ENCODE measurements around the gene PLCH2. TPM values are rescaled to one million over a fixed set of nuclear protein-coding genes. Genes with fewer than 3 reads are reported as not detected.

Gene PLCH2
- 1 to 10 TPM in 1 of 3 donors, under 1 TPM in 2; 0.58 to 1.3 (median 0.81) TPM for total RNA-seq

- DNase-seq = no peak
- no peaks in the 10 kb centered on the region for H3K9me3 Mint-ChIP-seq
- H3K4me1 Mint-ChIP-seq (ENCODE audit: low read depth) = no peaks in the 10 kb centered on the region
- ATAC-seq = no peak
- no peaks in the 10 kb centered on the region for H3K27me3 Mint-ChIP-seq (ENCODE audit: low read depth)
- H3K36me3 Mint-ChIP-seq (ENCODE audit: insufficient read depth) = no peaks in the 10 kb centered on the region
- H3K4me3 Mint-ChIP-seq = no peak within 1 kb of the TSS
These were observed at the start of gene PLCH2 for GRCh38 chr1:2476061-2476999. PLCH2 (plus strand) TSS chr1:2476289; CDS start chr1:2476589, 300 bp downstream.

DNA sequence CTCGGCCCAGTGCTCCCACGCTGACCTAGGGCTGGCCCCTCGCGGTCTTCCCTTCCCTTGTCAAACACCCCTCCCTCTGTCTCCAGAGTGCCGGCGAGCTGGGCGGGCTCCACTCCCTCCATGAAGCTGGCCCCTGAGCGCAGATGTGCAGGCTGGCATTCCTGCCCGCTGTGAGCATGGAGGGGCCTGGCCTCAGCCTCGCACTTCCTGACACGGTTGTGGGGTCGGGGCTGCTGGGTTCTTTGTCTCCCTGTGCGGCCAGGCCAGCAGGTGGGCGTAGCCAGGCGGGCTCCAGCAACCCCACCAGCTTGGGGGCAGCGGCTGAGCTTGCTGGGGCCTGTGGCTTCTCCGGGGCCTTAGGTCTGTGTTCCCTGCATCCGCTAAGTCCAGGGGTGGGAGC, 49.5 kb upstream of the PLCH2 start:
- peaks cover 3% of the 10 kb centered on the region for H3K36me3 Mint-ChIP-seq (ENCODE audit: insufficient read depth)
- ATAC-seq = no peak
- H3K4me1 Mint-ChIP-seq (ENCODE audit: low read depth) = no peaks in the 10 kb centered on the region
- H3K4me3 Mint-ChIP-seq = no peak overlapping the region
- H3K27me3 Mint-ChIP-seq (ENCODE audit: low read depth) = no peaks in the 10 kb centered on the region
- no peak for DNase-seq
- H3K9me3 Mint-ChIP-seq = no peaks in the 10 kb centered on the region

DNA sequence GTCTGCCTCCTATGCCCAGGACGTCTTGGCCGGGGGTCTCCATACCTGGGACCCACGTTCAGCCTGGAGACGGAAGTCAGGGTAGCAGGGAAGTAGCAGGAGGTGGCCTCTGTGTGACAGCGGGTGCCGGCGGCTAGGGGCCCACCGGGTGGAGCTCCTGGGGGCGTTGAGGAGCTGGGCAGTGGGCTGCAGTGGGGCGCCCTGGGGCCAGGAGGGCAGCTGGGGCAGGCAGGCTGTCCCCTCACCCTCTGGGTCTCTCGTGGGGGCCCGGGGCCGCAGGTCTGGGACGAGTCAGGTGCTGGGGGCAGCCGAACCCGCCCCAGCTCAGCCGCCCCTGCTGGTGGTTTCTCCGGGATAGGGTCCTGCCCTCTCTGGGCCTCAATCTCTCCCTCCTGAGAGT, 49.0 kb upstream of the PLCH2 start:
- Mint-ChIP-seq H3K4me1 (ENCODE audit: low read depth) (no peaks in the 10 kb centered on the region), H3K36me3 (ENCODE audit: insufficient read depth) (peaks cover 3% of the 10 kb centered on the region), H3K9me3 (no peaks in the 10 kb centered on the region), H3K27me3 (ENCODE audit: low read depth) (no peaks in the 10 kb centered on the region), H3K4me3 (no peak overlapping the region)
- ATAC-seq (no peak), DNase-seq (no peak)

DNA sequence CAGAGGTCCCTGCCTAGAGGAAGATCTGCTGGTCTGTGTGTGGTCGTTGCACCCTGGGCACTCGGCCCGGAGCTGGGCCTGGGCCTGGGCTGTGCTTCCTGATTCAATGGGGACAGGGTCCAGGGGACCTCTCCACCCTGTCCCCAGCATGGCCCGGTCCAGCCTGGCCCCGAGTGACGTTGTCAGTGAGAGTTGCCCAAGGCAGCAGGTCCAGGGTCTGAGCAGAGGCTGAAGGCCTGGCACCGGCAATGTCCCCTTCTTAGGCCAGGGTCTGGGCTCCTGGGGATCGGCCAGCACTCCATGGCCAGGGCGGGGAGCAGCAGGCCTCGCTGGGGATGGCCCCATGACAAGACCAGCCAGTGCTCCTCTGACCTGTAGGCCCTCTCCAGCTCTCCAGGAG, 48.1 kb upstream of the PLCH2 start:
- no peaks in the 10 kb centered on the region for H3K4me1 Mint-ChIP-seq (ENCODE audit: low read depth)
- ATAC-seq (no peak), DNase-seq (no peak)
- no peaks in the 10 kb centered on the region for H3K9me3 Mint-ChIP-seq
- no peak overlapping the region for H3K4me3 Mint-ChIP-seq
- H3K27me3 Mint-ChIP-seq (ENCODE audit: low read depth) = no peaks in the 10 kb centered on the region
- H3K36me3 Mint-ChIP-seq (ENCODE audit: insufficient read depth) = peaks cover 3% of the 10 kb centered on the region

GRCh38 chr1:2428490-2428889, 47.6 kb upstream of the PLCH2 start:
- Mint-ChIP-seq H3K9me3 (no peaks in the 10 kb centered on the region), H3K4me1 (ENCODE audit: low read depth) (no peaks in the 10 kb centered on the region), H3K27me3 (ENCODE audit: low read depth) (no peaks in the 10 kb centered on the region), H3K4me3 (no peak overlapping the region), H3K36me3 (ENCODE audit: insufficient read depth) (no peaks in the 10 kb centered on the region)
- DNase-seq (no peak), ATAC-seq (no peak)

DNA sequence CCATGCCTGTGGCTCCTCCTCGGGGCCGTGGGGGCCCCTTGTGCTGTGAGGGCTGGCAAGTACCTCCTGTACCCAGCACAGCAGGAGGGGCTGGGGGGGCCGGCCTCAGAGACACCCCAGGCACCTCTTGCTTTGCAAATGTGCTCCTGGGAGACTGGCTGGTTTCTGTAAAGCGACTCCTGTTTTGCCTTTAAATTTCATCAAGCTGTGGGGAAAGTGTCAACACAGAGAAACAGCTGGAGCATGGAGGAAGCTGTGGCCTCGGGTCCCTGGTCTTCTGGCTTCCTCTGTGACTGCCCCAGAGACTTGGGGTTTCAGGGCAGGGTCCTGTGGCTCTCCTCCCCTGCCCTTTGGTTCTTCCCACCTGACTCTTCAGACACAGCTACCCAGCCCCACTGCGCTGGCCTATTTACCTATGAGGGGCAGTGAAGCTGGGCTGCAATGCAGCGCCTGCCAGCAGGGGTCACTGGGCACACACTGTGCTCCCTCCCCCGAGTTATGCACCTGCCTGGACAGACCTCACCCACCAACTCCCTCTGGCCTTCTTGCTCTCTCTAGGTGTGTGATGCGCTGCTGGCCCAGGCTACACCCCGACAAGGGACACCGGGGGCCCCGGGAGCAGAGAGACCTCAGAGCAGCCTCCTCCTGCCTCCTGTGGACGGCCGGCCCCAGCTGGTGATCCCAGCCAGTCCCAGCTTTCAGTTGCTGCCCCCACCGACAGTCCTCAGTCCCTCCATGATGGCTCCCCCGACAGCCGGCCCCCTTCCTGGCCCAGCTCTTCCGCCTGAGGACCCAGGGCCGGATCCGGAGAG, 46.1 kb upstream of the PLCH2 start:
- Mint-ChIP-seq H3K27me3 (ENCODE audit: low read depth) (no peaks in the 10 kb centered on the region), H3K36me3 (ENCODE audit: insufficient read depth) (no peaks in the 10 kb centered on the region), H3K4me3 (no peak overlapping the region), H3K4me1 (ENCODE audit: low read depth) (no peaks in the 10 kb centered on the region), H3K9me3 (no peaks in the 10 kb centered on the region)
- ATAC-seq (peak in 1 of 2 donors; percentile 30), DNase-seq (no peak)

GRCh38 chr1:2430592-2430973, 45.5 kb upstream of the PLCH2 start:
- no peaks in the 10 kb centered on the region for H3K36me3 Mint-ChIP-seq (ENCODE audit: insufficient read depth)
- ATAC-seq = no peak
- H3K9me3 Mint-ChIP-seq = no peaks in the 10 kb centered on the region
- no peak overlapping the region for H3K4me3 Mint-ChIP-seq
- H3K27me3 Mint-ChIP-seq (ENCODE audit: low read depth) = no peaks in the 10 kb centered on the region
- H3K4me1 Mint-ChIP-seq (ENCODE audit: low read depth) = no peaks in the 10 kb centered on the region
- DNase-seq = no peak

DNA sequence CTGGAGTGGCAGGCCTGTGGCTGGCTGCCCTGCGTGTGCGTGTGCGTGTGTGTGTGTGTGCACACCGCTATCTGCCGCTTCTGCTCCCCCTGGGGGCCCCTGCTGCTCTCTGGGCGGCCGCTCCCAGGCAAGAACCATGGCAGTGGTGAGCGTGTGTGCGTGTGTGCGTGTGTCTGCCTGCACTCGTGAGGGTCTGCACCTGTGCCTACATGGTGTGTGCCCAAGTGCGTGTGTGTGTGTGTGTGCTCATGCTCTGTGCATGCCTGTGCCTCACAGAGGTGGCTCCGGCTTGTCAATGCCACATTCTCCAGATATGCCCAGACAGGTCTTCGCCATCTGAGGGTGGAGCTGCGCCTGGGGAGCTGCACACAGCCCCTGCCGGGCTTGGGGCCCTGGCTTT, 45.0 kb upstream of the PLCH2 start:
- no peak overlapping the region for H3K4me3 Mint-ChIP-seq
- no peaks in the 10 kb centered on the region for H3K27me3 Mint-ChIP-seq (ENCODE audit: low read depth)
- H3K36me3 Mint-ChIP-seq (ENCODE audit: insufficient read depth) = no peaks in the 10 kb centered on the region
- ATAC-seq (no peak), DNase-seq (no peak)
- no peaks in the 10 kb centered on the region for H3K9me3 Mint-ChIP-seq
- H3K4me1 Mint-ChIP-seq (ENCODE audit: low read depth) = no peaks in the 10 kb centered on the region

DNA sequence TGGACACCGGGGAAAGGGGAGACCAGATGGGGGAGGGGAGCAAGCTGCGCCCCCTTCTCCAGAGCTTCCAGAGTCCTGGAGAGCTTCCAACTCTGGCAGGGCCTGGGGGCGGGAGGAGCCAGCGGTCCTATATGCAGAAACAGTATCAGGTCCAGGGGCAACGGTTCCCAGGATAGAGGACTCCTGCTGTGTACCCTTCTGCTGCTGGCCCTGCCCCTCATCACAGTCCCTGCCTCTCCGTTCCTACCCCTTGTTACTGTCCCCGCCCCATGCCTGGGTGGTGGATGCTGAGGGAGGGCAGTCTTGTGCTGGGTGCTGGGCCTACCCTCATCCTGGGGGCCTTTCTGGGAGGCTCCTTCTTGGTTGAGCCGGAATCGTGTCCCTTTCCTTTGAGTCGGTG, 44.6 kb upstream of the PLCH2 start:
- no peaks in the 10 kb centered on the region for H3K9me3 Mint-ChIP-seq
- H3K4me3 Mint-ChIP-seq = no peak overlapping the region
- DNase-seq (no peak), ATAC-seq (no peak)
- no peaks in the 10 kb centered on the region for H3K4me1 Mint-ChIP-seq (ENCODE audit: low read depth)
- no peaks in the 10 kb centered on the region for H3K27me3 Mint-ChIP-seq (ENCODE audit: low read depth)
- H3K36me3 Mint-ChIP-seq (ENCODE audit: insufficient read depth) = no peaks in the 10 kb centered on the region

DNA sequence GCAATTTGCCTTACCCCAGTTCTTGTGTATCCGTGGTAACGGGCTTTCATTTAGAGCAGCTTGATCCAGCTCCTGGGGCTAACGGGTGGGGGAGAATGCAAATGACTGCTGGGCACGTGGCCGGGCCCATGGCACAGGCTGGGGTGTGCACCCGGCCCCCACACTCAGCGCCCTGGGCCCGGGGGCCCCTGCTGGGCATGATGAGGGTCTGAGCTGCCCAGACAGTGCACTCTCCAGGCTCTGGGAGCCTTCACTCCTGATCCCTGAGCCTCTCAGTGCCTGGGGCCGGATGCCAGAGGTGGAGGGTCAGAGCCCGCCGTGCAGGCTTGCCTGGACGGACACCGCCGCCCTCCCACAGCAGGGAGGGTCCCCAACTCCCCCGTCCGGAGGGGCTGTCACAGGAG, 43.6 kb upstream of the PLCH2 start:
- H3K4me1 Mint-ChIP-seq (ENCODE audit: low read depth) = no peaks in the 10 kb centered on the region
- H3K36me3 Mint-ChIP-seq (ENCODE audit: insufficient read depth) = no peaks in the 10 kb centered on the region
- DNase-seq (no peak), ATAC-seq (no peak)
- no peaks in the 10 kb centered on the region for H3K27me3 Mint-ChIP-seq (ENCODE audit: low read depth)
- H3K4me3 Mint-ChIP-seq = no peak overlapping the region
- no peaks in the 10 kb centered on the region for H3K9me3 Mint-ChIP-seq

GRCh38 chr1:2433196-2433595, 42.9 kb upstream of the PLCH2 start:
- Mint-ChIP-seq H3K27me3 (ENCODE audit: low read depth) (no peaks in the 10 kb centered on the region), H3K36me3 (ENCODE audit: insufficient read depth) (no peaks in the 10 kb centered on the region), H3K9me3 (no peaks in the 10 kb centered on the region), H3K4me3 (no peak overlapping the region), H3K4me1 (ENCODE audit: low read depth) (no peaks in the 10 kb centered on the region)
- DNase-seq (no peak), ATAC-seq (no peak)

GRCh38 chr1:2433936-2434655, 42.0 kb upstream of the PLCH2 start:
- H3K27me3 Mint-ChIP-seq (ENCODE audit: low read depth) = no peaks in the 10 kb centered on the region
- no peaks in the 10 kb centered on the region for H3K36me3 Mint-ChIP-seq (ENCODE audit: insufficient read depth)
- no peaks in the 10 kb centered on the region for H3K9me3 Mint-ChIP-seq
- no peaks in the 10 kb centered on the region for H3K4me1 Mint-ChIP-seq (ENCODE audit: low read depth)
- ATAC-seq = no peak
- DNase-seq = no peak
- H3K4me3 Mint-ChIP-seq = no peak overlapping the region

- Mint-ChIP-seq H3K9me3 (no peaks in the 10 kb centered on the region), H3K4me3 (no peak overlapping the region), H3K27me3 (ENCODE audit: low read depth) (no peaks in the 10 kb centered on the region), H3K4me1 (ENCODE audit: low read depth) (no peaks in the 10 kb centered on the region), H3K36me3 (ENCODE audit: insufficient read depth) (no peaks in the 10 kb centered on the region)
- ATAC-seq (no peak), DNase-seq (no peak)
These were observed 41.0 kb upstream of the PLCH2 start for GRCh38 chr1:2435091-2435490.

- no peak overlapping the region for H3K4me3 Mint-ChIP-seq
- H3K9me3 Mint-ChIP-seq = no peaks in the 10 kb centered on the region
- DNase-seq (no peak), ATAC-seq (no peak)
- no peaks in the 10 kb centered on the region for H3K4me1 Mint-ChIP-seq (ENCODE audit: low read depth)
- no peaks in the 10 kb centered on the region for H3K36me3 Mint-ChIP-seq (ENCODE audit: insufficient read depth)
- H3K27me3 Mint-ChIP-seq (ENCODE audit: low read depth) = no peaks in the 10 kb centered on the region
These were observed 40.2 kb upstream of the PLCH2 start for GRCh38 chr1:2435746-2436355.
